ENCODE data around the gene ZNF740. TPM values are rescaled to one million over a fixed set of nuclear protein-coding genes. Genes with fewer than 3 reads are reported as not detected.

Gene ZNF740
- total RNA-seq, 2 donors from 2014 or later = 24.3 to 34.6 TPM

- peaks cover 22% of the 10 kb centered on the region for H3K4me1 Mint-ChIP-seq
- peak overlapping the region; percentile 99 for H3K27ac Mint-ChIP-seq
- H3K4me3 Mint-ChIP-seq = no peak overlapping the region
- no peaks in the 10 kb centered on the region for H3K27me3 Mint-ChIP-seq
- H3K36me3 Mint-ChIP-seq (ENCODE audit: low read depth) = peaks cover 11% of the 10 kb centered on the region
- ATAC-seq (no peak), DNase-seq (no peak)
- no peaks in the 10 kb centered on the region for H3K9me3 ChIP-seq (ENCODE audit: control insufficient read depth, low read length, poor library complexity, severe bottlenecking)
These were observed 12.1 kb downstream of the ZNF740 start for GRCh38 chr12:53192531-53193021.

GRCh38 chr12:53193040-53193439 is 12.5 kb downstream of the ZNF740 start:
- no peaks in the 10 kb centered on the region for H3K9me3 ChIP-seq (ENCODE audit: control insufficient read depth, low read length, poor library complexity, severe bottlenecking)
- DNase-seq (no peak), ATAC-seq (no peak)
- H3K36me3 Mint-ChIP-seq (ENCODE audit: low read depth) = peaks cover 13% of the 10 kb centered on the region
- H3K27me3 Mint-ChIP-seq = no peaks in the 10 kb centered on the region
- H3K4me3 Mint-ChIP-seq = no peak overlapping the region
- H3K27ac Mint-ChIP-seq = peak overlapping the region; percentile 99
- peaks cover 25% of the 10 kb centered on the region for H3K4me1 Mint-ChIP-seq

- H3K27ac Mint-ChIP-seq = peak overlapping the region; percentile 99
- peaks cover 13% of the 10 kb centered on the region for H3K36me3 Mint-ChIP-seq (ENCODE audit: low read depth)
- peaks cover 36% of the 10 kb centered on the region for H3K4me1 Mint-ChIP-seq
- DNase-seq (no peak), ATAC-seq (no peak)
- H3K9me3 ChIP-seq (ENCODE audit: control insufficient read depth, low read length, poor library complexity, severe bottlenecking) = no peaks in the 10 kb centered on the region
- no peaks in the 10 kb centered on the region for H3K27me3 Mint-ChIP-seq
- H3K4me3 Mint-ChIP-seq = no peak overlapping the region
These were observed 13.6 kb downstream of the ZNF740 start for GRCh38 chr12:53193985-53194716.

GRCh38 chr12:53194973-53195372 is 14.5 kb downstream of the ZNF740 start:
- no peak for DNase-seq
- no peak for ATAC-seq
- H3K36me3 Mint-ChIP-seq (ENCODE audit: low read depth) = peaks cover 16% of the 10 kb centered on the region
- H3K27ac Mint-ChIP-seq = peak overlapping the region; percentile 99
- H3K4me3 Mint-ChIP-seq = no peak overlapping the region
- H3K9me3 ChIP-seq (ENCODE audit: control insufficient read depth, low read length, poor library complexity, severe bottlenecking) = no peaks in the 10 kb centered on the region
- no peaks in the 10 kb centered on the region for H3K27me3 Mint-ChIP-seq
- H3K4me1 Mint-ChIP-seq = peaks cover 41% of the 10 kb centered on the region

GRCh38 chr12:53195516-53196420 is 15.2 kb downstream of the ZNF740 start:
- H3K27ac Mint-ChIP-seq = peak overlapping the region; percentile 99
- H3K4me3 Mint-ChIP-seq = no peak overlapping the region
- H3K27me3 Mint-ChIP-seq = no peaks in the 10 kb centered on the region
- peaks cover 16% of the 10 kb centered on the region for H3K36me3 Mint-ChIP-seq (ENCODE audit: low read depth)
- H3K9me3 ChIP-seq (ENCODE audit: control insufficient read depth, low read length, poor library complexity, severe bottlenecking) = no peaks in the 10 kb centered on the region
- no peak for DNase-seq
- peaks cover 45% of the 10 kb centered on the region for H3K4me1 Mint-ChIP-seq
- no peak for ATAC-seq

GRCh38 chr12:53196486-53196885 is 16.0 kb downstream of the ZNF740 start:
- ATAC-seq (no peak), DNase-seq (no peak)
- no peaks in the 10 kb centered on the region for H3K9me3 ChIP-seq (ENCODE audit: control insufficient read depth, low read length, poor library complexity, severe bottlenecking)
- Mint-ChIP-seq H3K27me3 (no peaks in the 10 kb centered on the region), H3K36me3 (ENCODE audit: low read depth) (peaks cover 20% of the 10 kb centered on the region), H3K4me1 (peaks cover 45% of the 10 kb centered on the region), H3K27ac (peak overlapping the region; percentile 99), H3K4me3 (no peak overlapping the region)

GRCh38 chr12:53197011-53197640 is 16.6 kb downstream of the ZNF740 start:
- H3K36me3 Mint-ChIP-seq (ENCODE audit: low read depth) = peaks cover 19% of the 10 kb centered on the region
- H3K27me3 Mint-ChIP-seq = no peaks in the 10 kb centered on the region
- H3K27ac Mint-ChIP-seq = peak overlapping the region; percentile 99
- DNase-seq (no peak), ATAC-seq (no peak)
- no peaks in the 10 kb centered on the region for H3K9me3 ChIP-seq (ENCODE audit: control insufficient read depth, low read length, poor library complexity, severe bottlenecking)
- H3K4me3 Mint-ChIP-seq = peak overlapping the region; percentile 41
- peaks cover 44% of the 10 kb centered on the region for H3K4me1 Mint-ChIP-seq

GRCh38 chr12:53198486-53199110 is 18.1 kb downstream of the ZNF740 start:
- H3K27ac Mint-ChIP-seq = peak overlapping the region; percentile 99
- H3K4me3 Mint-ChIP-seq = peak overlapping the region; percentile 89
- no peaks in the 10 kb centered on the region for H3K27me3 Mint-ChIP-seq
- H3K4me1 Mint-ChIP-seq = peaks cover 48% of the 10 kb centered on the region
- peaks cover 18% of the 10 kb centered on the region for H3K36me3 Mint-ChIP-seq (ENCODE audit: low read depth)
- H3K9me3 ChIP-seq (ENCODE audit: control insufficient read depth, low read length, poor library complexity, severe bottlenecking) = no peaks in the 10 kb centered on the region
- ATAC-seq = peak; percentile 54
- DNase-seq = no peak

GRCh38 chr12:53199700-53200099 is 19.2 kb downstream of the ZNF740 start:
- no peaks in the 10 kb centered on the region for H3K9me3 ChIP-seq (ENCODE audit: control insufficient read depth, low read length, poor library complexity, severe bottlenecking)
- ATAC-seq (no peak), DNase-seq (no peak)
- peaks cover 55% of the 10 kb centered on the region for H3K4me1 Mint-ChIP-seq
- H3K36me3 Mint-ChIP-seq (ENCODE audit: low read depth) = peaks cover 16% of the 10 kb centered on the region
- peak overlapping the region; percentile 97 for H3K27ac Mint-ChIP-seq
- peak overlapping the region; percentile 86 for H3K4me3 Mint-ChIP-seq
- H3K27me3 Mint-ChIP-seq = no peaks in the 10 kb centered on the region

GRCh38 chr12:53200107-53200457 is 19.6 kb downstream of the ZNF740 start:
- Mint-ChIP-seq H3K36me3 (ENCODE audit: low read depth) (peaks cover 16% of the 10 kb centered on the region), H3K27ac (peak overlapping the region; percentile 97), H3K27me3 (no peaks in the 10 kb centered on the region), H3K4me3 (peak overlapping the region; percentile 86), H3K4me1 (peaks cover 57% of the 10 kb centered on the region)
- DNase-seq = no peak
- H3K9me3 ChIP-seq (ENCODE audit: control insufficient read depth, low read length, poor library complexity, severe bottlenecking) = no peaks in the 10 kb centered on the region
- ATAC-seq = no peak

- H3K9me3 ChIP-seq (ENCODE audit: control insufficient read depth, low read length, poor library complexity, severe bottlenecking) = no peaks in the 10 kb centered on the region
- DNase-seq (no peak), ATAC-seq (peak; percentile 44)
- H3K4me1 Mint-ChIP-seq = peaks cover 61% of the 10 kb centered on the region
- H3K27ac Mint-ChIP-seq = peak overlapping the region; percentile 97
- peak overlapping the region; percentile 86 for H3K4me3 Mint-ChIP-seq
- H3K36me3 Mint-ChIP-seq (ENCODE audit: low read depth) = peaks cover 16% of the 10 kb centered on the region
- H3K27me3 Mint-ChIP-seq = no peaks in the 10 kb centered on the region
These were observed 20.1 kb downstream of the ZNF740 start for GRCh38 chr12:53200458-53201176.

GRCh38 chr12:53201177-53201541 is 20.6 kb downstream of the ZNF740 start:
- H3K27ac Mint-ChIP-seq = peak overlapping the region; percentile 97
- no peaks in the 10 kb centered on the region for H3K27me3 Mint-ChIP-seq
- H3K4me1 Mint-ChIP-seq = peaks cover 66% of the 10 kb centered on the region

More at GRCh38 chr12:53201177-53201541, 20.6 kb downstream of the ZNF740 start:
- H3K4me3 Mint-ChIP-seq = peak overlapping the region; percentile 86
- DNase-seq (no peak), ATAC-seq (no peak)
- peaks cover 17% of the 10 kb centered on the region for H3K36me3 Mint-ChIP-seq (ENCODE audit: low read depth)
- no peaks in the 10 kb centered on the region for H3K9me3 ChIP-seq (ENCODE audit: control insufficient read depth, low read length, poor library complexity, severe bottlenecking)

Data from T-helper 17 cell (primary cell).